ENCODE data around the gene CACHD1. TPM values are rescaled to one million over a fixed set of nuclear protein-coding genes. Genes with fewer than 3 reads are reported as not detected.
A peak's percentile ranks its signal among the peaks of the same experiment; 100 is the strongest.
"Not testable (repeated sequence)": the region's sequence is repeated elsewhere in the genome, so short reads cannot be mapped to it uniquely, and the experiment has no call there.

The CACHD1 gene
- total RNA-seq, 1 donor from 2014 or later = 4.9 TPM

- DNase-seq (ENCODE audit: missing footprints) = no peak
- intact Hi-C loops (cut with DNase I) = no loop called here
- ATAC-seq = no peak
These were observed 226.9 kb downstream of the CACHD1 start for GRCh38 chr1:64696879-64697278.

GRCh38 chr1:64699327-64699726, 229.4 kb downstream of the CACHD1 start:
- DNase-seq (ENCODE audit: missing footprints) = no peak
- no peak for ATAC-seq
- intact Hi-C loops (cut with DNase I) = no loop called here

- DNase-seq (ENCODE audit: missing footprints) (no peak), ATAC-seq (no peak)
- intact Hi-C loops (cut with DNase I) = no loop called here
These were observed 231.1 kb downstream of the CACHD1 start for GRCh38 chr1:64701071-64701470.

- DNase-seq (ENCODE audit: missing footprints) = no peak
- peak; percentile 87 for ATAC-seq
- intact Hi-C loops (cut with DNase I) = no loop called here
These were observed 232.0 kb downstream of the CACHD1 start for GRCh38 chr1:64701886-64702285.

GRCh38 chr1:64702670-64703069, 232.7 kb downstream of the CACHD1 start:
- DNase-seq (ENCODE audit: missing footprints); intact Hi-C loops (cut with DNase I); ATAC-seq: not testable (repeated sequence)

- ATAC-seq = no peak
- intact Hi-C loops (cut with DNase I) = no loop called here
These were observed 233.7 kb downstream of the CACHD1 start for GRCh38 chr1:64703600-64703999.

GRCh38 chr1:64705591-64705990, 235.7 kb downstream of the CACHD1 start:
- DNase-seq (ENCODE audit: missing footprints) = no peak
- ATAC-seq = no peak
- intact Hi-C loops (cut with DNase I) = no loop called here

More at GRCh38 chr1:64703600-64703999, 233.7 kb downstream of the CACHD1 start:
- DNase-seq (ENCODE audit: missing footprints) = no peak

GRCh38 chr1:64711266-64711665, 241.3 kb downstream of the CACHD1 start:
- DNase-seq (ENCODE audit: missing footprints) (no peak), ATAC-seq (no peak)
- intact Hi-C loops (cut with DNase I) = no loop called here

- no peak for DNase-seq (ENCODE audit: missing footprints)
- intact Hi-C loops (cut with DNase I) = no loop called here
- ATAC-seq = no peak
These were observed 242.1 kb downstream of the CACHD1 start for GRCh38 chr1:64712049-64712448.

GRCh38 chr1:64715186-64715585, 245.3 kb downstream of the CACHD1 start:
- intact Hi-C loops (cut with DNase I) = no loop called here
- ATAC-seq = no peak

GRCh38 chr1:64721135-64721534, 251.2 kb downstream of the CACHD1 start:
- intact Hi-C loops (cut with DNase I) = no loop called here
- no peak for DNase-seq (ENCODE audit: missing footprints)
- no peak for ATAC-seq

More at GRCh38 chr1:64715186-64715585, 245.3 kb downstream of the CACHD1 start:
- DNase-seq (ENCODE audit: missing footprints) = no peak

GRCh38 chr1:64721576-64722145, 251.7 kb downstream of the CACHD1 start:
- DNase-seq (ENCODE audit: missing footprints) (no peak), ATAC-seq (peak; percentile 47)
- intact Hi-C loops (cut with DNase I) = no loop called here

GRCh38 chr1:64727861-64728260, 257.9 kb downstream of the CACHD1 start:
- ATAC-seq (no peak), DNase-seq (ENCODE audit: missing footprints) (no peak)
- intact Hi-C loops (cut with DNase I) = no loop called here

- DNase-seq (ENCODE audit: missing footprints) (no peak), ATAC-seq (no peak)
- intact Hi-C loops (cut with DNase I) = no loop called here
These were observed 263.8 kb downstream of the CACHD1 start for GRCh38 chr1:64733581-64734286.

- intact Hi-C loops (cut with DNase I) = no loop called here
- ATAC-seq (no peak), DNase-seq (ENCODE audit: missing footprints) (no peak)
These were observed 264.3 kb downstream of the CACHD1 start for GRCh38 chr1:64734287-64734652.

GRCh38 chr1:64740687-64741086, 270.8 kb downstream of the CACHD1 start:
- not testable (repeated sequence) for DNase-seq (ENCODE audit: missing footprints); ATAC-seq
- intact Hi-C loops (cut with DNase I) = loop anchor here (10.0 kb wide), 1 partner anchor 324 kb away; no protein-coding TSS in a partner anchor

Small RNAs within 50 kb of the gene (microRNA-seq; reads per million reads assigned to microRNA genes)
- not detected for gene MIR4794

All from Right ventricle myocardium inferior (tissue), 1 donor.